ENCODE results near the gene EGFL7.

DNA sequence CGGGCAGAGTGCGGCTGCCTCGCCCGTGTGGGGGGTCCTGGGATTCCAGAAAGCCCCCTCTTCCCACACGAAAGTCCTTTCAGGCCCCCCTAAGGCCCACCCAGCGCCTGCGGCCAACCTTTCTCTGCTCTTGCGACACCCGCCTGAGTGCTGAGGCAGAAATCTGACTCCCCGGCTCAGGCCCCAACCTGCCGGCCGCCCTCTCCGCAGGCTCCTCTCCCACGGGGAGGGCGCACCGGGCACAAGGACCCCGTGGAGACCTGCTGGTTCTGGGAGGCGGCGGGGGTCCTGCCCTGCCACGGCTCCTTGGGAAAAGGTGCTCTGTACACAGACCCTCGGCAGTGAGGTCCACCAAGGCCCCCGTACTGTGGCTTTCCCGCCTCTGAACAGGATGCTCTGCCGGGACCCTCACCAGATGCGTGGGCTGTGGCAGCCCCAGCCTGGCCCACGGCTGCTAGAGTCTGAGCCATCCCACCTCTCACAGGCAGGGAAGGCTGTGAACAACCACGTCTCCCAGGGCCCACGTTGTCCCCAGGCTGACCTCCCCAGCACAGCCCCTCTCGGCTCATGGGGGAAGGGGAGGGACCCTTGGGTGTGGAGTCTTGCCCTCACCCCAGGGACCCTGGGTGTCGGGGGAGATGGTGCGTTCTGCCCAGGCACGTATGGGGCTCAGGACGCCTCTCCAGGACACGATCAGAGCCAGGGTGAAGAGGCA lies 41.5 kb upstream of the EGFL7 start:
- TF ChIP-seq CTCF (IDR thresholded peaks at IDR 0.05; ENCODE audit: low read depth, low read length, missing input control) (no peak), RAD21 (IDR thresholded peaks at IDR 0.05) (no peak), MAX (IDR thresholded peaks at IDR 0.05) (no peak), YY1 (IDR thresholded peaks at IDR 0.05) (no peak), GABPA (IDR thresholded peaks at IDR 0.05 in 1 of 2, conservative IDR thresholded peaks at IDR 0.05 in 1 of 2) (no peak), JUND (IDR thresholded peaks at IDR 0.05) (no peak), SP1 (IDR thresholded peaks at IDR 0.05) (no peak), REST (IDR thresholded peaks at IDR 0.05) (no peak), HNF4A (conservative IDR thresholded peaks at IDR 0.05) (no peak)
- TF ChIP-seq, protein P1, sequence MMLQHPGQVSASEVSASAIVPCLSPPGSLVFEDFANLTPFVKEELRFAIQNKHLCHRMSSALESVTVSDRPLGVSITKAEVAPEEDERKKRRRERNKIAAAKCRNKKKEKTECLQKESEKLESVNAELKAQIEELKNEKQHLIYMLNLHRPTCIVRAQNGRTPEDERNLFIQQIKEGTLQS (IDR thresholded peaks at IDR 0.05) = no peak
